Breast epithelium (tissue), 4 donors: Measurements from ENCODE around the gene FAM83B. TPM values are rescaled to one million over a fixed set of nuclear protein-coding genes. Genes with fewer than 3 reads are reported as not detected.

Experiments used
- DNase-seq, 2 donors: peaks; one replicate each; pipeline ENCODE4 v3.0.0-alpha.2; 2019; ENCODE audit warnings: low spot score in 2 of 2
- H3K27ac ChIP-seq, 2 donors: fragments of 200-600 bp; sonication (generic) in 1 of 2; one replicate each; pipeline ENCODE4 v1.5.1; 2016 to 2019; ENCODE audit warnings: mild to moderate bottlenecking in 1 of 2
- H3K27me3 ChIP-seq, 2 donors: fragments of 200-600 bp; sonication (generic) in 1 of 2; one replicate each; pipeline versions ENCODE4 v1.5.1 to v1.6.0; 2017 to 2019; ENCODE audit warnings: control low read depth in 1 of 2, mild to moderate bottlenecking in 1 of 2
- H3K36me3 ChIP-seq: fragments of 200-600 bp; one replicate; pipeline ENCODE4 v1.5.1; 2019
- H3K4me1 ChIP-seq, 2 donors: fragments of 200-600 bp; sonication (generic); one replicate each; pipeline ENCODE4 v1.5.1; 2016 to 2019; ENCODE audit warnings: control low read depth in 1 of 2
- H3K4me3 ChIP-seq, 3 donors: fragments of 200-600 bp; sonication (generic); 1 replicate in 2 of 3; 2 replicates in 1 of 3; pipeline ENCODE4 v1.5.1; 2016 to 2019; ENCODE audit warnings: mild to moderate bottlenecking in 3 of 3, moderate library complexity in 2 of 3
- H3K9me3 ChIP-seq, 2 donors: fragments of 200-600 bp; sonication (generic) in 1 of 2; one replicate each; pipeline ENCODE4 v1.5.1; 2016 to 2019; ENCODE audit warnings: control low read depth in 1 of 2
- POLR2A ChIP-seq: fragments of 450-650 bp; IDR thresholded peaks from one replicate; pipeline ENCODE4 v1.6.1; 2016; ENCODE audit warnings: antibody characterized with exemption, mild to moderate bottlenecking, moderate library complexity
- POLR2AphosphoS5 ChIP-seq, 3 donors: sonication (generic); formaldehyde crosslinking; IDR thresholded peaks; one replicate each; pipeline ENCODE4 v1.6.1; 2017; ENCODE audit warnings: antibody characterized with exemption in 3 of 3
- intact Hi-C: fragments of 100-400 bp; cut with DNase I; formaldehyde crosslinking; loops from one replicate; pipeline ENCODE4 v1.15.1; 2023; ENCODE audit warnings: low total_unique reads
- total RNA-seq, 3 donors: library from RNA; depleted of rRNA; stranded (reverse); fragments of >200 nt; gene quantifications; one replicate each; pipeline ENCODE4 v1.1.0, GENCODE V29; 2016
- TF ChIP-seq, protein P1 (sequence below), 3 donors: fragments of 450-650 bp; IDR thresholded peaks; one replicate each; pipeline ENCODE4 v1.5.1; 2016 to 2017; ENCODE audit warnings: antibody characterized with exemption in 3 of 3, mild to moderate bottlenecking in 3 of 3, moderate library complexity in 3 of 3

The FAM83B gene
- total RNA-seq, 3 donors from 2014 or later: 0.16 to 13.6 (median 8.8) TPM

DNA sequence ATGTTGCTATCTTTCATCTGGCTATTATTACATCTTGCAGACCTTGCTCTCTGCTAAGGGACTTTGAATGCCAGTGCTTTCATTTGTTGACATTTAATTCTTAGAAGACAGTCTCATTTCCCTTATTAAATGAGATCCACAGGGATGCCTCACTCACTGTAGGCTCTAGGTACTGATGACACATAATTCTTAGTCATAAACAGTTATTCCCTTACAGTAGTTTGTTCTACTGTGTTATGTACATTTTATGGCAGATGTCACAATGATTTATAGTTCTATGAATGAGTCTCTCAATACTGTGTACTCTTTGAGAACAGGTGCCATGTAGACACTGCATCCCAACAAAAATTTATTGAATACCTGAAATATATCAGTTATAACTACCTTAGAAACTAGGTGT lies 70.3 kb downstream of the FAM83B start:
- no peak for DNase-seq
- Histone ChIP-seq H3K27ac (no peak overlapping the region), H3K36me3 (no peaks in the 10 kb centered on the region), H3K4me3 (no peak overlapping the region), H3K27me3 (no peaks in the 10 kb centered on the region), H3K4me1 (no peaks in the 10 kb centered on the region), H3K9me3 (no peaks in the 10 kb centered on the region)
- intact Hi-C loops: loop anchor here (5.0 kb wide), 1 partner anchor 525 kb away; no protein-coding TSS in a partner anchor
- TF ChIP-seq POLR2A (no peak), POLR2AphosphoS5 (IDR thresholded peaks at IDR 0.05) (no peak)
- TF ChIP-seq, protein P1, sequence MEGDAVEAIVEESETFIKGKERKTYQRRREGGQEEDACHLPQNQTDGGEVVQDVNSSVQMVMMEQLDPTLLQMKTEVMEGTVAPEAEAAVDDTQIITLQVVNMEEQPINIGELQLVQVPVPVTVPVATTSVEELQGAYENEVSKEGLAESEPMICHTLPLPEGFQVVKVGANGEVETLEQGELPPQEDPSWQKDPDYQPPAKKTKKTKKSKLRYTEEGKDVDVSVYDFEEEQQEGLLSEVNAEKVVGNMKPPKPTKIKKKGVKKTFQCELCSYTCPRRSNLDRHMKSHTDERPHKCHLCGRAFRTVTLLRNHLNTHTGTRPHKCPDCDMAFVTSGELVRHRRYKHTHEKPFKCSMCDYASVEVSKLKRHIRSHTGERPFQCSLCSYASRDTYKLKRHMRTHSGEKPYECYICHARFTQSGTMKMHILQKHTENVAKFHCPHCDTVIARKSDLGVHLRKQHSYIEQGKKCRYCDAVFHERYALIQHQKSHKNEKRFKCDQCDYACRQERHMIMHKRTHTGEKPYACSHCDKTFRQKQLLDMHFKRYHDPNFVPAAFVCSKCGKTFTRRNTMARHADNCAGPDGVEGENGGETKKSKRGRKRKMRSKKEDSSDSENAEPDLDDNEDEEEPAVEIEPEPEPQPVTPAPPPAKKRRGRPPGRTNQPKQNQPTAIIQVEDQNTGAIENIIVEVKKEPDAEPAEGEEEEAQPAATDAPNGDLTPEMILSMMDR (IDR thresholded peaks at IDR 0.05): no peak

GRCh38 chr6:54920628-54921027 lies 74.1 kb downstream of the FAM83B start:
- no peak for TF ChIP-seq POLR2AphosphoS5 (IDR thresholded peaks at IDR 0.05)
- TF ChIP-seq, protein P1 (IDR thresholded peaks at IDR 0.05): no peak
- no peak for TF ChIP-seq POLR2A
- intact Hi-C loops: no loop called here
- H3K4me3 ChIP-seq: no peak overlapping the region

GRCh38 chr6:54921891-54922290 lies 75.3 kb downstream of the FAM83B start:
- Histone ChIP-seq H3K27me3 (no peaks in the 10 kb centered on the region), H3K36me3 (no peaks in the 10 kb centered on the region), H3K4me1 (no peaks in the 10 kb centered on the region), H3K9me3 (no peaks in the 10 kb centered on the region), H3K27ac (no peak overlapping the region), H3K4me3 (no peak overlapping the region)
- intact Hi-C loops: no loop called here
- TF ChIP-seq POLR2AphosphoS5 (IDR thresholded peaks at IDR 0.05) (no peak), POLR2A (no peak)
- TF ChIP-seq, protein P1 (IDR thresholded peaks at IDR 0.05): no peak
- DNase-seq: no peak

More at GRCh38 chr6:54920628-54921027, 74.1 kb downstream of the FAM83B start:
- DNase-seq: no peak
- Histone ChIP-seq H3K27me3 (no peaks in the 10 kb centered on the region), H3K4me1 (no peaks in the 10 kb centered on the region), H3K36me3 (no peaks in the 10 kb centered on the region), H3K27ac (no peak overlapping the region), H3K9me3 (no peaks in the 10 kb centered on the region)

DNA sequence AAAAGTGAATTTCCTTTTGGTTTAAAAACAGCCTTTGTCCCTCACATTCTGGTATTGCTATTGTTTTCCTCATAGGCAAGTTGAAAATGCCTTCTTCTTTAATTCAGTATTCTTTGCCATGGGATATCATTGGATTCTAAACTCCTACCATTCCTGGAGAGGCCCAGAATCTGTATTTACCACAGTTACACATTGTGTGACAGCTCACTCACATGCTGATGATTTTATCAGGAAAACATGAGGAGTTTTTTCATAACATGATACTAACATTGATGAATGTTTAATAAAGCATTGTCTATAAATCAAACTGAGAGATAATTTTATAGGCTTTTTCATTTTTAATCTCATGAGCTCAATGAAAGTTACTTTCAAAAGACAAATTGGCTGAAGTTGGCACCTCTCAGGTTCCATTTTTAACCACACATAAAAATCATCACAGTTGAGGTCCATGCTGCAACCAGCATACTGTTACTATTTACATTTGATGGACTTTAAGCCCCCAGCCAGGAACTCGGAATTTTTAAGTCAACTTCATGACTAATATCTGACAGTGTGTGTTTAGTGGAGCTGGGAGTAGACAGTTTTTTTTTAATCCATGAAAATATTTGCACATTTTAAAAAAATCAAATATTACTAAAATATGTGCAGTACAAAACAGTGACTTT lies 82.8 kb downstream of the FAM83B start:
- Histone ChIP-seq H3K27ac (no peak overlapping the region), H3K4me1 (no peaks in the 10 kb centered on the region), H3K36me3 (no peaks in the 10 kb centered on the region), H3K4me3 (no peak overlapping the region), H3K9me3 (peaks cover 0 to 11% of the 10 kb centered on the region in 2 donors), H3K27me3 (no peaks in the 10 kb centered on the region)
- DNase-seq: no peak
- intact Hi-C loops: no loop called here
- no peak for TF ChIP-seq POLR2AphosphoS5 (IDR thresholded peaks at IDR 0.05)
- TF ChIP-seq, protein P1 (IDR thresholded peaks at IDR 0.05): no peak
- TF ChIP-seq POLR2A: no peak

DNA sequence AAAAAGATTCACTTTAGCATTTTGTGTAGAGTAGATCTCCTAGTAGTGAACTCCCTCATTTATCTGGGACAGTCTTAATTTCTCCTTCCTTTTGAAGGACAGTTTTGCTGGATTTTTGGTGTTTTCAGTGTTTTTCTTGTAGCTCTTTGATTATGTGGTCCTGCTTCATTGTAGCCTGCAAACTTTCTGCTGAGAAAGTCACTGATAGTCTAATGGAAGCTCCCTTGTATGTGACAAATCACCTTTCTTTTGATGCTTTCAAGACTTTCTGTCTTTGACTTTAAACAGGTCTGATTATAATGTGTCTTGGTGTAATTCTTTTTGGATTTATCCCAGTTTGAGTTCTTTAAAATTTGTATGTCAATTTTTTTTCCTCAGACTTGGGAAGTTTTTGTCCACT lies 86.1 kb downstream of the FAM83B start:
- no peaks in the 10 kb centered on the region for H3K4me1 ChIP-seq
- H3K36me3 ChIP-seq: no peaks in the 10 kb centered on the region
- intact Hi-C loops: no loop called here
- TF ChIP-seq POLR2A (no peak), POLR2AphosphoS5 (IDR thresholded peaks at IDR 0.05) (no peak)
- TF ChIP-seq, protein P1 (IDR thresholded peaks at IDR 0.05): no peak
- H3K27me3 ChIP-seq: no peaks in the 10 kb centered on the region
- no peak for DNase-seq
- H3K27ac ChIP-seq: no peak overlapping the region
- peaks cover 0 to 11% of the 10 kb centered on the region in 2 donors for H3K9me3 ChIP-seq
- no peak overlapping the region for H3K4me3 ChIP-seq
